ENCODE data around the gene APH1A. TPM values are rescaled to one million over a fixed set of nuclear protein-coding genes. Genes with fewer than 3 reads are reported as not detected.
A peak's percentile ranks its signal among the peaks of the same experiment; 100 is the strongest.

APH1A gene
- total and polyA plus RNA-seq, 9 of the 15 experiments (the other 6 are each of a cell fraction or from before 2014, with no cell fraction given), result 5.6 to 123 (median 77.0) TPM

DNA sequence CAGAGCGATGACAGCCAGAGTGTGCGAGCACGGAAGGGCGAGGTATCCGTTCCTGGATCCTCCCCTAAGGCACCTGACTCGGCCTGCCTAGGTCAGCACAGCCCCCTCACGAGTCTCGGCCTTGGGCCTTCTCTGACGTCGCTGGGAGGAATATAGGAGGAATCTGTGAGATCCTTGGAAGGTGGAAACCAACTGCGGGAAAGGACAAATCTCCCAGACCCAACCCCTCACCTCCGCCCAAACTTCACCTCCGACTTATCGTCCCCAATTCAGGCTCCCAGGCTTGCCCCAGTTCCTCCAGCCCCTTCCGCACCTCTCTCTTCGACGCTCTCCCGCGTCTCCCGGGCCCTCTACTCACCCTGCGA, 494 bp downstream of the APH1A start (continued):
- TF ChIP-seq, protein P1, sequence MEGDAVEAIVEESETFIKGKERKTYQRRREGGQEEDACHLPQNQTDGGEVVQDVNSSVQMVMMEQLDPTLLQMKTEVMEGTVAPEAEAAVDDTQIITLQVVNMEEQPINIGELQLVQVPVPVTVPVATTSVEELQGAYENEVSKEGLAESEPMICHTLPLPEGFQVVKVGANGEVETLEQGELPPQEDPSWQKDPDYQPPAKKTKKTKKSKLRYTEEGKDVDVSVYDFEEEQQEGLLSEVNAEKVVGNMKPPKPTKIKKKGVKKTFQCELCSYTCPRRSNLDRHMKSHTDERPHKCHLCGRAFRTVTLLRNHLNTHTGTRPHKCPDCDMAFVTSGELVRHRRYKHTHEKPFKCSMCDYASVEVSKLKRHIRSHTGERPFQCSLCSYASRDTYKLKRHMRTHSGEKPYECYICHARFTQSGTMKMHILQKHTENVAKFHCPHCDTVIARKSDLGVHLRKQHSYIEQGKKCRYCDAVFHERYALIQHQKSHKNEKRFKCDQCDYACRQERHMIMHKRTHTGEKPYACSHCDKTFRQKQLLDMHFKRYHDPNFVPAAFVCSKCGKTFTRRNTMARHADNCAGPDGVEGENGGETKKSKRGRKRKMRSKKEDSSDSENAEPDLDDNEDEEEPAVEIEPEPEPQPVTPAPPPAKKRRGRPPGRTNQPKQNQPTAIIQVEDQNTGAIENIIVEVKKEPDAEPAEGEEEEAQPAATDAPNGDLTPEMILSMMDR (IDR thresholded peaks at IDR 0.05 in 2 of 3, conservative IDR thresholded peaks at IDR 0.05 in 1 of 3; ENCODE audit: insufficient read depth in 2 of 3, low read depth in 1 of 3, low read length in 3 of 3), result no peak
- TF ChIP-seq NCOA2 (IDR thresholded peaks at IDR 0.05; ENCODE audit: partially characterized antibody in 2 of 2), result no peak
- no peak for TF ChIP-seq MTA1 (IDR thresholded peaks at IDR 0.05; ENCODE audit: borderline replicate concordance)
- no peak for TF ChIP-seq ZNF354B (CRISPR knock-in tag; IDR thresholded peaks at IDR 0.05)
- no peak for TF ChIP-seq STAT5B (CRISPR knock-in tag; IDR thresholded peaks at IDR 0.05)
- TF ChIP-seq, protein P2, sequence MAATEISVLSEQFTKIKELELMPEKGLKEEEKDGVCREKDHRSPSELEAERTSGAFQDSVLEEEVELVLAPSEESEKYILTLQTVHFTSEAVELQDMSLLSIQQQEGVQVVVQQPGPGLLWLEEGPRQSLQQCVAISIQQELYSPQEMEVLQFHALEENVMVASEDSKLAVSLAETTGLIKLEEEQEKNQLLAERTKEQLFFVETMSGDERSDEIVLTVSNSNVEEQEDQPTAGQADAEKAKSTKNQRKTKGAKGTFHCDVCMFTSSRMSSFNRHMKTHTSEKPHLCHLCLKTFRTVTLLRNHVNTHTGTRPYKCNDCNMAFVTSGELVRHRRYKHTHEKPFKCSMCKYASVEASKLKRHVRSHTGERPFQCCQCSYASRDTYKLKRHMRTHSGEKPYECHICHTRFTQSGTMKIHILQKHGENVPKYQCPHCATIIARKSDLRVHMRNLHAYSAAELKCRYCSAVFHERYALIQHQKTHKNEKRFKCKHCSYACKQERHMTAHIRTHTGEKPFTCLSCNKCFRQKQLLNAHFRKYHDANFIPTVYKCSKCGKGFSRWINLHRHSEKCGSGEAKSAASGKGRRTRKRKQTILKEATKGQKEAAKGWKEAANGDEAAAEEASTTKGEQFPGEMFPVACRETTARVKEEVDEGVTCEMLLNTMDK (IDR thresholded peaks at IDR 0.05; ENCODE audit: borderline replicate concordance, insufficient read depth, low read depth, low read length, poor library complexity, severe bottlenecking), result no peak
- TF ChIP-seq ZBTB7A (IDR thresholded peaks at IDR 0.05; ENCODE audit: borderline replicate concordance, control insufficient read depth, low read depth, low read length), result no peak
- no peak for TF ChIP-seq ZNF436 (CRISPR knock-in tag; IDR thresholded peaks at IDR 0.05)
- TF ChIP-seq NR3C1 (CRISPR knock-in tag; IDR thresholded peaks at IDR 0.05), result 0 out of 2 replicates have a peak, but pooled peaks have one; percentile 43
- TF ChIP-seq ZNF121 (CRISPR knock-in tag; conservative IDR thresholded peaks at IDR 0.05), result no peak
- TF ChIP-seq POLR2G (IDR thresholded peaks at IDR 0.05; ENCODE audit: low read depth, low read length), result no peak
- no peak for TF ChIP-seq RAD21 (CRISPR knock-in tag; conservative IDR thresholded peaks at IDR 0.05 in 1 of 2, IDR thresholded peaks at IDR 0.05 in 1 of 2)
- TF ChIP-seq ZKSCAN3 (CRISPR knock-in tag; IDR thresholded peaks at IDR 0.05), result no peak
- TF ChIP-seq, protein P3, sequence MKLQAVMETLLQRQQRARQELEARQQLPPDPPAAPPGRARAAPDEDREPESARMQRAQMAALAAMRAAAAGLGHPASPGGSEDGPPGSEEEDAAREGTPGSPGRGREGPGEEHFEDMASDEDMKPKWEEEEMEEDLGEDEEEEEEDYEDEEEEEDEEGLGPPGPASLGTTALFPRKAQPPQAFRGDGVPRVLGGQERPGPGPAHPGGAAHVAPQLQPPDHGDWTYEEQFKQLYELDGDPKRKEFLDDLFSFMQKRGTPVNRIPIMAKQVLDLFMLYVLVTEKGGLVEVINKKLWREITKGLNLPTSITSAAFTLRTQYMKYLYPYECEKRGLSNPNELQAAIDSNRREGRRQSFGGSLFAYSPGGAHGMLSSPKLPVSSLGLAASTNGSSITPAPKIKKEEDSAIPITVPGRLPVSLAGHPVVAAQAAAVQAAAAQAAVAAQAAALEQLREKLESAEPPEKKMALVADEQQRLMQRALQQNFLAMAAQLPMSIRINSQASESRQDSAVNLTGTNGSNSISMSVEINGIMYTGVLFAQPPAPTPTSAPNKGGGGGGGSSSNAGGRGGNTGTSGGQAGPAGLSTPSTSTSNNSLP (IDR thresholded peaks at IDR 0.05; ENCODE audit: borderline replicate concordance, low read depth, low read length), result no peak
- no peak for TF ChIP-seq SOX6 (IDR thresholded peaks at IDR 0.05)
- no peak for TF ChIP-seq HNRNPL (IDR thresholded peaks at IDR 0.05; ENCODE audit: low read depth, low read length)

All from K562 (cell line).